ENCODE measurements around the gene FCER2.

DNA sequence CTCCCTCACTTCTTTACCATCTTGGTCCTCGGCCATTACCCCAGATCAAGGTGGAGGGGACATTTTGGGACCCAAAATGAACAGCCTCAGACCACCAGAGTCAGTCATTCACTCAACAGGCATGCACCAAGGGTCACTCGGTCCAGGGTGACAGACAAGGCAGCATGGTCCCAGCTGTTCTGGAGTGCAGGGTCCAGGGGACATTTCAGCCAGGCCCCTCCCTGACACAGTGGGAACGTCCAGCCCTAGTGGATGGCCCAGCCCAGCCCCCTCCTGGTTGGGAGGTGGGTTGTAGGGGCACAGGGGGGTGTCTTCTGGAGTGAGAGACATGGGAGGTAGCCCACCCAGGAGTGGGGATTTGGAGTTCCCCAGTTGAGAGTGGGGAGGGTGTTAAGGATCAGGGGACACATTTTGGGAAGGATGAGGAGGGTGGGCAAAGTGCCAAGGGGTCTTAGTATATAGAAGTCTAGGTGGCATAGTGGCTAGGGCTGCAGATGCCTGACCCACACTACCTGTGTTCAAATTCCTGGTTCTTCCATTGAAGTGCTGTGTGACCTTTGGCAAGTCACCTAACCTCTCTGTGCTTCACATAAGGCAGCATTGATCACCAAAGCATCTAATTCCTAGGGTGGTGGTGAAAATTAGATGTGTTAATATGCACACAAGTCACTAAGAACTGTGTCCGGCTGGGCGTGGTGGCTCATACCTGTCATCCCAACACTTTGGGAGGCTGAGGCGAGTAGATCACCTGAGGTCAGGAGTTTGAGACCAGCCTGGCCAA, 2.5 kb upstream of the FCER2 start:
- TF ChIP-seq, protein P1, sequence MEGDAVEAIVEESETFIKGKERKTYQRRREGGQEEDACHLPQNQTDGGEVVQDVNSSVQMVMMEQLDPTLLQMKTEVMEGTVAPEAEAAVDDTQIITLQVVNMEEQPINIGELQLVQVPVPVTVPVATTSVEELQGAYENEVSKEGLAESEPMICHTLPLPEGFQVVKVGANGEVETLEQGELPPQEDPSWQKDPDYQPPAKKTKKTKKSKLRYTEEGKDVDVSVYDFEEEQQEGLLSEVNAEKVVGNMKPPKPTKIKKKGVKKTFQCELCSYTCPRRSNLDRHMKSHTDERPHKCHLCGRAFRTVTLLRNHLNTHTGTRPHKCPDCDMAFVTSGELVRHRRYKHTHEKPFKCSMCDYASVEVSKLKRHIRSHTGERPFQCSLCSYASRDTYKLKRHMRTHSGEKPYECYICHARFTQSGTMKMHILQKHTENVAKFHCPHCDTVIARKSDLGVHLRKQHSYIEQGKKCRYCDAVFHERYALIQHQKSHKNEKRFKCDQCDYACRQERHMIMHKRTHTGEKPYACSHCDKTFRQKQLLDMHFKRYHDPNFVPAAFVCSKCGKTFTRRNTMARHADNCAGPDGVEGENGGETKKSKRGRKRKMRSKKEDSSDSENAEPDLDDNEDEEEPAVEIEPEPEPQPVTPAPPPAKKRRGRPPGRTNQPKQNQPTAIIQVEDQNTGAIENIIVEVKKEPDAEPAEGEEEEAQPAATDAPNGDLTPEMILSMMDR (IDR thresholded peaks at IDR 0.05), result no peak
- no peak for TF ChIP-seq POLR2A (IDR thresholded peaks at IDR 0.05)
